HAP-1 (cell line): Measurements from ENCODE around the gene PTPN4.

Source experiments
- DNase-seq, 2 experiments: peaks; one replicate each; pipeline ENCODE4 v3.0.0-alpha.2; 2016 to 2020; ENCODE audit warnings: low spot score in 2 of 2
- H3K27me3 ChIP-seq: fragments of 250-450 bp; sonication (Bioruptor Pico); 2 replicates; pipeline ENCODE4 v1.5.1; 2020; ENCODE audit warnings: low read depth, mild to moderate bottlenecking, moderate library complexity
- H3K36me3 ChIP-seq: fragments of 250-450 bp; sonication (Bioruptor Pico); replicated peaks from 2 replicates; pipeline ENCODE4 v1.5.1; 2020; ENCODE audit warnings: mild to moderate bottlenecking
- H3K4me1 ChIP-seq: fragments of 250-450 bp; sonication (Bioruptor Pico); 2 replicates; pipeline ENCODE4 v1.5.1; 2020; ENCODE audit warnings: mild to moderate bottlenecking
- H3K4me3 ChIP-seq: fragments of 250-450 bp; sonication (Bioruptor Pico); 2 replicates; pipeline ENCODE4 v1.5.1; 2020; ENCODE audit warnings: mild to moderate bottlenecking, moderate library complexity
- H3K9me3 ChIP-seq: fragments of 250-450 bp; sonication (Bioruptor Pico); 2 replicates; pipeline ENCODE4 v1.5.1; 2020; ENCODE audit warnings: mild to moderate bottlenecking, moderate library complexity
- in situ Hi-C: fragments of 300-500 bp; cut with MboI; formaldehyde crosslinking; loops from 3 replicates; pipeline ENCODE4 v1.14.3; 2020; ENCODE audit warnings: low sequenced_read_pairs, inconsistent platforms, mixed read lengths

The PTPN4 gene

DNA sequence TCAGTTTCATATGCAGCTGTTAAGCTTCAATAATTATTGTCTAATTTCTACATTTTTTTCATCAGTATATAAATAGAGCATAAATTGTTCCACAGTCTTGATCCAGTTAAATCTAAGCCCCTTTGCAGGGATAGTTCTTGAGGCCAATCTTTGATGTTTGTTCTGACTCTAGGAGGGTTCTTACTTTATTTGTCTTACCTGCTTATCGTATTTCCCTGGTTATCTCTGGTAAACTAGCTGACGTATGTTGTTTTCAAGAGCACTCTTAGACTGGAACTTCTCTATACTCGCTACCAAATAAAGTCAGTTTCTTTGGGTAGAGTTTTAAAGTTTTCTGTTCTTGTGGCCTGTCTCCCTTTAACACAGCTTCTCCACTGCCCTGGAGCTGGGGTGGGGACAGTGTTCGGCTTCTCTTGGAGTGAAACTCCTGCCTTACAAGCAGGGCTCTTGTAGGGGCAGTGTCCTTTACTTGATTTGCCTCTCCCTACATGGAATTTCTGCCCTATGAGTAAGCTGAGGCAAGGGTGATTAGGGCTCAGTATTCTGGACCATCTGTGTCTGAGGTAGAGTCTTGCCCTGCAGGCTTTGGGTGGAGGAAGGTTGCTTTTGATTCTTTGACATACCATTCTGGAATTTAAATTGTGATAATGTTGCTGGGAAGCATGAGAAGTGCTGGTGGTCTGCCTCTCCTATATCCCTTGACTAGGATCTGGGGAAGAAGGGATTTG is 90.3 kb downstream of the PTPN4 start:
- H3K36me3 ChIP-seq, result no peaks in the 10 kb centered on the region
- no peak overlapping the region for H3K4me3 ChIP-seq
- H3K27me3 ChIP-seq, result no peaks in the 10 kb centered on the region
- H3K4me1 ChIP-seq, result peaks cover 13% of the 10 kb centered on the region
- H3K9me3 ChIP-seq, result peaks cover 6% of the 10 kb centered on the region; the same call in 1 of the 2 replicates
- in situ Hi-C loops, result no loop called here
- DNase-seq, result no peak

GRCh38 chr2:119852214-119852613 is 92.5 kb downstream of the PTPN4 start:
- Histone ChIP-seq H3K9me3 (peaks cover 6% of the 10 kb centered on the region; the same call in 1 of the 2 replicates), H3K4me1 (peaks cover 13% of the 10 kb centered on the region), H3K27me3 (no peaks in the 10 kb centered on the region), H3K4me3 (no peak overlapping the region), H3K36me3 (no peaks in the 10 kb centered on the region)
- in situ Hi-C loops, result no loop called here
- DNase-seq, result no peak

DNA sequence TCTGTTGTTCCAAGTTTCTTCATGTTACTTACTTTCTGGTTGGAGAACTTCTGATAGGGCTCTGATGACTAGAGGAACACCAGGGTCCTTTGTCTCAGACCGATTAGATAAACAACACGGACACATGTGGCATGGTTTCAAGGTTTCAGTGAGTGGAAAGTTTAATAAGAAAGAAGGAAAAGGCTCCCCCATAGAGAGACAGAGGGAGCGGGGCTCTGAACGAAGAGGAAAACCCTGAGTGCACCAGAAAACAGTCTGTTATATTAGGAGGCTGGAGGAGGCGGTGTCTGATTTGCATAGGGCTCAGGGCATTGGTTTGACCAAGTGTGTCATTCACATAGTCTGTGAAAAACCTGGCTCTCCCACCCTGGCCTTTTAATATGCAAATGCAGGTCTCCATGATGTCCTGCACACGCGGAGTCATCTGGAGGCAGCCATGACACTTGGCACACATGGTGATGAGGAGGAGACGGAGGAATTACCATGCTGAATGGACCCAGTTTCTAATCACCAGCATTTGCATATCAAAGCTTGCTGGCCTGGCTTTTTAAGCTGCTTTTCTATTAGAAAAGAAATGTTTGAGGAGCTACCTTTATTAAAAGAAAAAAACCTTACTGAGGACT is 94.2 kb downstream of the PTPN4 start:
- Histone ChIP-seq H3K27me3 (no peaks in the 10 kb centered on the region), H3K36me3 (no peaks in the 10 kb centered on the region), H3K4me1 (peaks cover 13% of the 10 kb centered on the region), H3K9me3 (peaks cover 6% of the 10 kb centered on the region; the same call in 1 of the 2 replicates), H3K4me3 (peak overlapping the region; percentile 9; the same call in 1 of the 2 replicates)
- DNase-seq, result peak; percentile 85 to 86
- in situ Hi-C loops, result no loop called here

GRCh38 chr2:119856469-119856901 is 96.8 kb downstream of the PTPN4 start:
- Histone ChIP-seq H3K27me3 (no peaks in the 10 kb centered on the region), H3K9me3 (peaks cover 4% of the 10 kb centered on the region; the same call in 1 of the 2 replicates), H3K36me3 (no peaks in the 10 kb centered on the region), H3K4me3 (no peak overlapping the region), H3K4me1 (peaks cover 13% of the 10 kb centered on the region)
- no peak for DNase-seq
- in situ Hi-C loops, result no loop called here

- Histone ChIP-seq H3K9me3 (peaks cover 3% of the 10 kb centered on the region; the same call in 1 of the 2 replicates), H3K36me3 (no peaks in the 10 kb centered on the region), H3K4me3 (no peak overlapping the region), H3K4me1 (peaks cover 21% of the 10 kb centered on the region), H3K27me3 (no peaks in the 10 kb centered on the region)
- in situ Hi-C loops, result no loop called here
- no peak for DNase-seq
Measured at GRCh38 chr2:119857742-119858141, 98.0 kb downstream of the PTPN4 start.

- Histone ChIP-seq H3K4me1 (peaks cover 11% of the 10 kb centered on the region), H3K4me3 (no peak overlapping the region), H3K9me3 (no peaks in the 10 kb centered on the region), H3K27me3 (no peaks in the 10 kb centered on the region), H3K36me3 (no peaks in the 10 kb centered on the region)
- in situ Hi-C loops, result no loop called here
- no peak for DNase-seq
Measured at GRCh38 chr2:119859528-119859927, 99.8 kb downstream of the PTPN4 start.

- no peak for DNase-seq
- H3K4me1 ChIP-seq, result peaks cover 7% of the 10 kb centered on the region
- no peak overlapping the region for H3K4me3 ChIP-seq
- in situ Hi-C loops, result no loop called here
- H3K36me3 ChIP-seq, result no peaks in the 10 kb centered on the region
- H3K9me3 ChIP-seq, result no peaks in the 10 kb centered on the region
- H3K27me3 ChIP-seq, result no peaks in the 10 kb centered on the region
Measured at GRCh38 chr2:119860924-119861323, 101.2 kb downstream of the PTPN4 start.

DNA sequence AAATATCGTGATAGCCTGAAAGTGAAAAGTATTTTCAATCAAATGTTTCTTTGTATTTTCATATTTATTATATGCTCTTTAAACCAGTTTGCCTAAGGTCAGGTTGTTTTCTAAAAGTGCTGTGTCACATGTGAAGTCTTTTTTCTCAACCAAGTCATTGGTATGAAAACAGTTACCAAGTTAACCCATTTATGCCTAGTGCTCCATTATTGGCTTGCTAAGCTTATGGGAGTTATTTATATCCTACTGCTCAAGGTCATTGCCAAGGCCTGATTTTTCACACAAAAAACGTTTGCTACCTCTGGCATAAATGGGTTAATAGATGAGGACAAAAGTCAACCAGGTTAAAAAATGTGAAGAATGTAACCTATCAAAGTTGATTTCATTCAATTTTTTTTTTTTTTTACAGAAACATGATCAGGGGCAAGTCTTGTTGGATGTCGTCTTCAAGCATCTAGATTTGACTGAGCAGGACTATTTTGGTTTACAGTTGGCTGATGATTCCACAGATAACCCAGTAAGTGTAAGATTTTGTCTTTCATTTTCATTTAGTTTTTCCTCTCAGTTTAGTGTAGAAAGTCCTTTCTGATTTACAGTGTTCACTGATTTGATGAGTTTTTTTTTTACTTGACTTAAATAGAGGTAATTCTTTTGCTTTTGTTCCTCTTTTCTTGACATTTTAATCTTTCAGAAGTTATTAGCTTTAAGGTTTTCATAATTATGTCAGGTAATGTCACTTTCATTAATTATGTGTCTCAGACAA is 102.6 kb downstream of the PTPN4 start:
- no peak overlapping the region for H3K4me3 ChIP-seq

DNA sequence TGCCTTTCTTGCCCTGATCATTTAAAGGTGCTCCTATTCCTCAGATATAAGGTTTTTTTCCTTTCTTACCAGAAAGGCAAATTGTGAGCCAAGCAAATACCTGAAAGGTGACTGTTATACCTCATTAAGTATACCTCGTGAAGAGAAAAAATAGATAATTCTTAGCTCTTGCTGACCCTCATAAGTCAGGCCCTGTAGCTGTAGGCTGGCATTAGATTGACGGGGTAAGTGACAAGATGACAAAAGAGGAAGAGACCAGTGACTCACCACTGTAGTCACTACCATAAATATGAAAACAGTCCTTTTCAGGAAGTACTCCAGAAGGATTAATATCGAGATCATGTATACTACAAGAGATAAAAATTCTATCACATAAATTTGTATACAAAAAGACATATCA is 104.6 kb downstream of the PTPN4 start:
- in situ Hi-C loops, result no loop called here
- peaks cover 7% of the 10 kb centered on the region for H3K4me1 ChIP-seq
- H3K4me3 ChIP-seq, result no peak overlapping the region
- no peaks in the 10 kb centered on the region for H3K36me3 ChIP-seq
- no peaks in the 10 kb centered on the region for H3K27me3 ChIP-seq
- no peak for DNase-seq
- H3K9me3 ChIP-seq, result no peaks in the 10 kb centered on the region

More for the DNA sequence above, 102.6 kb downstream of the PTPN4 start:
- Histone ChIP-seq H3K4me1 (peaks cover 7% of the 10 kb centered on the region), H3K36me3 (no peaks in the 10 kb centered on the region), H3K9me3 (no peaks in the 10 kb centered on the region), H3K27me3 (no peaks in the 10 kb centered on the region)
- in situ Hi-C loops, result no loop called here
- DNase-seq, result no peak

GRCh38 chr2:119871725-119872124 is 112.0 kb downstream of the PTPN4 start:
- H3K27me3 ChIP-seq, result no peaks in the 10 kb centered on the region
- in situ Hi-C loops, result no loop called here
- no peak overlapping the region for H3K4me3 ChIP-seq
- H3K4me1 ChIP-seq, result peaks cover 2% of the 10 kb centered on the region; the same call in 1 of the 2 replicates
- H3K9me3 ChIP-seq, result no peaks in the 10 kb centered on the region
- DNase-seq, result no peak
- H3K36me3 ChIP-seq, result no peaks in the 10 kb centered on the region

GRCh38 chr2:119873350-119874315 is 113.9 kb downstream of the PTPN4 start:
- Histone ChIP-seq H3K4me1 (peaks cover 2% of the 10 kb centered on the region; the same call in 1 of the 2 replicates), H3K4me3 (no peak overlapping the region), H3K36me3 (no peaks in the 10 kb centered on the region), H3K27me3 (no peaks in the 10 kb centered on the region), H3K9me3 (no peaks in the 10 kb centered on the region)
- in situ Hi-C loops, result no loop called here
- DNase-seq, result no peak

DNA sequence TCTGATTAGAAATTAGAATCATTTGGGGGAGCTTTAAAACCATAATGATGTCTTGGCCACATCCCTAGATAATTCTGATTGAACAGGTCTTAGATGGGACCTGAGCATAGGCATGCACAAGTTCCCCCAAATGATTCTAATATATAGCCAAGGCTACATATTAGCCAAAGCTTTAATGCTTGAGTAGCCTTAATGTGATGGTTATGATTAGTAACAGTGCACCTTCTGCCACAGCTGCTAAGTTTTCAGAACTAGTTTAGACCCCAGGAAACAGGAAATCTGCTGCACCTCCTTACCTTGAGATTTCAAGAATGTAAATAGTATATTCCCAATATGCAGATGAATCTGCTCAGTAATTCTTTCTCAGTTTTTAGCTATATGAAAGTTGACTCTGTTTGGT is 119.8 kb downstream of the PTPN4 start:
- Histone ChIP-seq H3K27me3 (no peaks in the 10 kb centered on the region), H3K36me3 (no peaks in the 10 kb centered on the region), H3K9me3 (no peaks in the 10 kb centered on the region), H3K4me1 (no peaks in the 10 kb centered on the region), H3K4me3 (no peak overlapping the region)
- in situ Hi-C loops, result no loop called here
- DNase-seq, result no peak

GRCh38 chr2:119888680-119889079 is 129.0 kb downstream of the PTPN4 start:
- DNase-seq, result no peak
- no peak overlapping the region for H3K4me3 ChIP-seq
- H3K4me1 ChIP-seq, result no peaks in the 10 kb centered on the region; the same call in 1 of the 2 replicates
- in situ Hi-C loops, result no loop called here
- no peaks in the 10 kb centered on the region; the same call in 1 of the 2 replicates for H3K36me3 ChIP-seq
- no peaks in the 10 kb centered on the region for H3K9me3 ChIP-seq
- H3K27me3 ChIP-seq, result no peaks in the 10 kb centered on the region
